Bronchial epithelial cell (primary cell): ENCODE measurements around the gene MXD4. TPM values are rescaled to one million over a fixed set of nuclear protein-coding genes. Genes with fewer than 3 reads are reported as not detected.

ENCODE experiments used
- DNase-seq: peaks from one replicate; pipeline ENCODE4 v3.0.0-alpha.2; 2010; ENCODE audit warnings: low read depth
- FAIRE-seq: peaks from 2 replicates; lab custom pipeline; 2011; peaks lifted over from hg19 to GRCh38; lab: Jason Lieb, UNC
- H3K27me3 ChIP-seq: 2 replicates; pipeline ENCODE4 v1.5.1; 2011; ENCODE audit warnings: low read length; ENCODE audit not compliant: control insufficient read depth, insufficient read depth
- H3K36me3 ChIP-seq: 2 replicates; pipeline ENCODE4 v1.5.1; 2011; ENCODE audit warnings: low read length; ENCODE audit not compliant: control insufficient read depth, insufficient read depth
- H3K4me3 ChIP-seq: 2 replicates; pipeline ENCODE4 v1.5.1; 2011; ENCODE audit warnings: mild to moderate bottlenecking, low read depth, low read length, control low read depth
- total RNA-seq: library from RNA; depleted of rRNA; stranded (reverse); fragments of >200 nt; gene quantifications from 2 replicates; pipeline ENCODE4 v1.2.1, GENCODE V29; 2014
- TF ChIP-seq, protein P1 (sequence below): IDR thresholded peaks from 2 replicates; pipeline ENCODE4 v1.5.1; 2011; ENCODE audit warnings: mild to moderate bottlenecking, moderate library complexity, low read length, control low read depth, inconsistent platforms; ENCODE audit not compliant: insufficient read depth, severe bottlenecking

Gene MXD4
- total RNA-seq, 1 donor from 2014 or later: 10.5 TPM

DNA sequence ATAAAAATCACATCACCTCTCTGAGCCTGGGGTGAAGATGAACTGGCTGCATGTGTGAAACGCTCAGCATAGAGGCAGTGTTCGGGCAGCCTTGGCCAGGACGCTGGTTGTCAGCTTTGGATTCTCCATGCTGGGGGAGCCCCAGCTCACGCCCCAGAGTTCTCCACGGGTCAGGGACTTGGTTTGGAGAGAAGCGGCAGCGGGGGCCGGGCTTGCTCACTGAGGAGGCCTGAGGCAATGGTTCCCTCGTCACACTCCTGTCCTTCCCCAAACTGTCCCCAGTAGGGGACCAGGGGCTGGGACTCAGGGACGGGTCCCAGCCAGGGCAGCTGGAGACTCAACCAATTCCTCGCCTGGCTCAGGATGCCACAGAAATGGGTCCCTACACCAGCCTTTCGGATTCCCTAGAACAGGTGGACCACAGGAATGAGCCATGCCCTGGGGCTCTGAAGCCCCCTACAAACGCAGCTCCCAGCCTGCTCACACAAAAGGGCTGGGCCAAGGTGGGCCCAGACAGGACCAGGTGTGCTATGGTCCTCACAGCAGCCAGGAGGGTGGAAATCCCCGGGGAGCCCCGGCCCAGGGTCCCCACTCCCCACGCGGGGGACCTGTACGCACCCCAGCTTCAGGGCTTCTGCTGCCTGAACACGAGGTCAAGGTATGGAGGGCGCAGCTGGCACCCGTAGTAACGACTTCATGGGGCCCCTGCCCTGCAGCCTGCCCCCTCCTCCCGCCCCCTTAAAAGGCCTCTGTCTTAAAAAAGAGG is 1.4 kb downstream of the MXD4 start:
- FAIRE-seq (no peak), DNase-seq (no peak)
- peaks cover 14% of the 10 kb centered on the region for H3K36me3 ChIP-seq
- H3K4me3 ChIP-seq: peak overlapping the region; percentile 81
- TF ChIP-seq, protein P1, sequence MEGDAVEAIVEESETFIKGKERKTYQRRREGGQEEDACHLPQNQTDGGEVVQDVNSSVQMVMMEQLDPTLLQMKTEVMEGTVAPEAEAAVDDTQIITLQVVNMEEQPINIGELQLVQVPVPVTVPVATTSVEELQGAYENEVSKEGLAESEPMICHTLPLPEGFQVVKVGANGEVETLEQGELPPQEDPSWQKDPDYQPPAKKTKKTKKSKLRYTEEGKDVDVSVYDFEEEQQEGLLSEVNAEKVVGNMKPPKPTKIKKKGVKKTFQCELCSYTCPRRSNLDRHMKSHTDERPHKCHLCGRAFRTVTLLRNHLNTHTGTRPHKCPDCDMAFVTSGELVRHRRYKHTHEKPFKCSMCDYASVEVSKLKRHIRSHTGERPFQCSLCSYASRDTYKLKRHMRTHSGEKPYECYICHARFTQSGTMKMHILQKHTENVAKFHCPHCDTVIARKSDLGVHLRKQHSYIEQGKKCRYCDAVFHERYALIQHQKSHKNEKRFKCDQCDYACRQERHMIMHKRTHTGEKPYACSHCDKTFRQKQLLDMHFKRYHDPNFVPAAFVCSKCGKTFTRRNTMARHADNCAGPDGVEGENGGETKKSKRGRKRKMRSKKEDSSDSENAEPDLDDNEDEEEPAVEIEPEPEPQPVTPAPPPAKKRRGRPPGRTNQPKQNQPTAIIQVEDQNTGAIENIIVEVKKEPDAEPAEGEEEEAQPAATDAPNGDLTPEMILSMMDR: no peak
- no peaks in the 10 kb centered on the region for H3K27me3 ChIP-seq

DNA sequence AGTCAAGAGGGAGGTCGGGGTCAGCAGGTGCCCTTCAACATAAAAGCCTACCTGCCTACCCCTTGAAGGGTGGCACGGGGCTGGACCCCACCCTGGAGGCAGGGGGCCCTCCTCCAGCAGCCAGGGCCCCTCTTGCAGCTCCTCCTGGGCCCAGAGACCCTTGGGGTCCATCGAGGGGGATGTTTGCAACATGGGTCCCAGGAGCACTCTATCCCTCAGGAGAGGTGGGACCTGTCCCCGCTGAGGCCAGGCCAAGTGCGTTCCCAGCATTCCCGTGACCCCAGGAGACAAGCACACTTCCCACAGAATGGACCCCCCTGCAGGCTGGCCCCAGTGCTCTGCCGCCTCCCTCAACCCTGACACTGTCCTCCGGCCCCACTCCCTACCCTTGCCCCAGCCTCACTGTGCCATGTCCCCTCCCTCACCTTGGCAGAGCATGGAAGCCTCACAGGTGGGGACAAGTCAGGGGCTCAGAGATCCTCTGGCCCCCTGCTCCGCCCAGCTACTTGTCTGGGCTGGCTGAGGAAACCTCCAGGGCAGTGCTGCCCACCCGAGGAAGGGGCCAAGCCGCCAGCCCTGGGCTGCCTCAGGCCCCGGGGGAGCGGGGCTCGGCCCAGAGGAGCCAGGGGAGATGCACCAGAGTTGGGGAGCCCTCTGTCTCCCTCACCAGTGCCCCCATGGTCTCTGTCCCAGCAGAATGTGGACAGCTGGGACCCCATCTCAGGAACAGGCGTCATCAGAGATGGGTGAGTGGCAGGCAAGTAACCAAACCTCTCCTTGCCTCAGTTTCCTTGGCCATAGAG is 2.2 kb downstream of the MXD4 start:
- FAIRE-seq: no peak
- DNase-seq: no peak
- TF ChIP-seq, protein P1: no peak
- Histone ChIP-seq H3K36me3 (peaks cover 14% of the 10 kb centered on the region), H3K27me3 (no peaks in the 10 kb centered on the region), H3K4me3 (no peak overlapping the region)

- no peak for FAIRE-seq
- H3K4me3 ChIP-seq: no peak overlapping the region
Observed at GRCh38 chr4:2259036-2259540, 2.8 kb downstream of the MXD4 start.

GRCh38 chr4:2258091-2259035 is 3.5 kb downstream of the MXD4 start:
- FAIRE-seq (no peak), DNase-seq (no peak)
- Histone ChIP-seq H3K4me3 (no peak overlapping the region), H3K27me3 (no peaks in the 10 kb centered on the region), H3K36me3 (peaks cover 16% of the 10 kb centered on the region)
- TF ChIP-seq, protein P1: no peak

More at GRCh38 chr4:2259036-2259540, 2.8 kb downstream of the MXD4 start:
- Histone ChIP-seq H3K36me3 (peaks cover 14% of the 10 kb centered on the region), H3K27me3 (no peaks in the 10 kb centered on the region)
- TF ChIP-seq, protein P1: no peak
- DNase-seq: no peak

DNA sequence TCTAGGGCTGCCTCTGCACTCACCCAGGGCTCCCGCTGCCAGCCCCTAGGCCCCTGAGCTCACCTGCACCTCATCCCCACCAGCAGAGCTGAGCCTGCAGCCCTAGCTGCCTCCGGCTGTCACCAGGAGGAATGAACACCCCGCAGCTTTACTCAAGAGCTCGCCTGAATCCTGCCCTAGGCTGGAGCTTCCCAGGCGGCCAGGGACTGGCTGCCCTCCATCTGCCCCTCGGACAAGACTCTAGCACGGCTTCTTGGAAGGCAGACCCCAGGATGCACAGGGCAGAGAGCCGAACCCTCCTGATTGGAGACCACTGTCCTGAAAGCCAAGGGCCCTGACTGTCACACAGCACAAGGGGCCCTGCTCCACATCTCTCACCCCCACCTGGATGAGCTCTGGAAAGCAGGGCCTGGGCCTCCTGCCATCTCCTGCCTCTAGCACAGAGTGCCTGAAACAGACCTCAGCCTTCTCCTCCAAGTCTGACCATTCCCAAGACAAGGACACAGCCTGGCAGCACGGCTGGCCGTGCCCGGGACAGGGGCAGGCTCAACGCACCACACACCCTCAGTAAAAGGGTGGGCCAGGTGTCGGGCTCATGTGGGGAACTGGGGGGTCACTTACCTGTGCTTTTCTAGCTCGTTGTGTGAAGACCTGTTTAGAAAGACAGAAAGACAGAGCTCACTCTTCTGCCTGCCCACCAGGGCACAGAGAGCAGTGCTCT is 4.4 kb downstream of the MXD4 start:
- Histone ChIP-seq H3K27me3 (no peaks in the 10 kb centered on the region), H3K36me3 (peaks cover 20% of the 10 kb centered on the region), H3K4me3 (no peak overlapping the region)
- FAIRE-seq (no peak), DNase-seq (no peak)
- TF ChIP-seq, protein P1: no peak
